ENCODE measurements around the gene DHRS3. TPM values are rescaled to one million over a fixed set of nuclear protein-coding genes. Genes with fewer than 3 reads are reported as not detected.

Gene DHRS3
- total and polyA plus RNA-seq, 2 donors (not counting 3 experiments of a cell fraction or from before 2014, with no cell fraction given), result 54.3 to 75.2 TPM

DNA sequence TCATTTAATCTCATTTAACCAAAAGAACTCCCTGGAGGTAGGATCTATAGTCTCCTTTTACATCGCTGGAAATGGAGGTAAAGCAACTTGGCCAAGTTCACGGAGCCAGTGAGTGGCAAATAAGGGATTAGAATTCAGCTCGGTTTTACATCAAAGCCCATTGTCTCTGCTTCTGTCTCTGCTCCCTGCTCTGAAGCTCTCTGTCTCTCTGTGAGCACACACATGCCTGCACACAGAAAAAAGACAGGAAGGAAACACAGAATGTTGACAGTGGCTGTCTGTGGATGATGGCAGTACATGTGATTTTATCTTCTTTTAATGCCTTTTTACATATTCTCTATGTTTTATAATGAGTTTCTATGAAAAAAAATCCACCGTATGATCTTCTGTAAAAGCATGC, 8.9 kb upstream of the DHRS3 start:
- H3K9me3 ChIP-seq (replicated peaks; ENCODE audit: control insufficient read depth, insufficient read depth, low read length), result no peaks in the 10 kb centered on the region
- H4K20me1 ChIP-seq (replicated peaks; ENCODE audit: control insufficient read depth, extremely low read depth, insufficient read depth, low read length), result no peaks in the 10 kb centered on the region
- H3K4me3 ChIP-seq (replicated peaks in 1 of 3; ENCODE audit: insufficient read depth in 1 of 3, low read depth in 1 of 3, low read length in 3 of 3), result no peak overlapping the region
- H2AFZ ChIP-seq (ENCODE audit: low read depth, low read length), result no peak overlapping the region
- no peaks in the 10 kb centered on the region for H3K36me3 ChIP-seq (ENCODE audit: control insufficient read depth in 2 of 2, extremely low read depth in 1 of 2, insufficient read depth in 2 of 2, low read length in 2 of 2)
- ChIA-PET CTCF (interaction anchor here (1.0 to 1.1 kb wide), 2 partner anchors 32 to 312 kb away, joined by 3 to 5 read pairs; no protein-coding TSS in a partner anchor), POLR2A (no interaction called here)
- peak; percentile 72 for FAIRE-seq
- H3K27ac ChIP-seq (ENCODE audit: insufficient read depth, low read depth, low read length), result no peak overlapping the region
- no peaks in the 10 kb centered on the region for H3K4me1 ChIP-seq (ENCODE audit: control insufficient read depth, extremely low read depth, insufficient read depth, low read length)
- TF ChIP-seq GATA2 (IDR thresholded peaks at IDR 0.05; ENCODE audit: insufficient read depth, insufficient read length, low read depth, low read length), result no peak
- no peak for TF ChIP-seq POLR2AphosphoS5 (IDR thresholded peaks at IDR 0.05; ENCODE audit: insufficient read depth, low read depth, low read length)
- no peak for TF ChIP-seq JUN (IDR thresholded peaks at IDR 0.05; ENCODE audit: borderline replicate concordance, insufficient read depth, insufficient read length, low read depth)
- no peak for TF ChIP-seq POLR2A (IDR thresholded peaks at IDR 0.05; ENCODE audit: low read depth, low read length)
- TF ChIP-seq, protein P1, sequence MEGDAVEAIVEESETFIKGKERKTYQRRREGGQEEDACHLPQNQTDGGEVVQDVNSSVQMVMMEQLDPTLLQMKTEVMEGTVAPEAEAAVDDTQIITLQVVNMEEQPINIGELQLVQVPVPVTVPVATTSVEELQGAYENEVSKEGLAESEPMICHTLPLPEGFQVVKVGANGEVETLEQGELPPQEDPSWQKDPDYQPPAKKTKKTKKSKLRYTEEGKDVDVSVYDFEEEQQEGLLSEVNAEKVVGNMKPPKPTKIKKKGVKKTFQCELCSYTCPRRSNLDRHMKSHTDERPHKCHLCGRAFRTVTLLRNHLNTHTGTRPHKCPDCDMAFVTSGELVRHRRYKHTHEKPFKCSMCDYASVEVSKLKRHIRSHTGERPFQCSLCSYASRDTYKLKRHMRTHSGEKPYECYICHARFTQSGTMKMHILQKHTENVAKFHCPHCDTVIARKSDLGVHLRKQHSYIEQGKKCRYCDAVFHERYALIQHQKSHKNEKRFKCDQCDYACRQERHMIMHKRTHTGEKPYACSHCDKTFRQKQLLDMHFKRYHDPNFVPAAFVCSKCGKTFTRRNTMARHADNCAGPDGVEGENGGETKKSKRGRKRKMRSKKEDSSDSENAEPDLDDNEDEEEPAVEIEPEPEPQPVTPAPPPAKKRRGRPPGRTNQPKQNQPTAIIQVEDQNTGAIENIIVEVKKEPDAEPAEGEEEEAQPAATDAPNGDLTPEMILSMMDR (IDR thresholded peaks at IDR 0.05; ENCODE audit: extremely low read depth in 1 of 2, insufficient read depth in 1 of 2, low read depth in 1 of 2, low read length in 2 of 2), result no peak
- TF ChIP-seq MYC (IDR thresholded peaks at IDR 0.05; ENCODE audit: low read depth, low read length), result no peak
- no peak for TF ChIP-seq FOS (IDR thresholded peaks at IDR 0.05; ENCODE audit: borderline replicate concordance, insufficient read depth, low read length)
- TF ChIP-seq, protein P2, sequence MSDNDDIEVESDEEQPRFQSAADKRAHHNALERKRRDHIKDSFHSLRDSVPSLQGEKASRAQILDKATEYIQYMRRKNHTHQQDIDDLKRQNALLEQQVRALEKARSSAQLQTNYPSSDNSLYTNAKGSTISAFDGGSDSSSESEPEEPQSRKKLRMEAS (IDR thresholded peaks at IDR 0.05; ENCODE audit: insufficient read depth, insufficient read length), result no peak
- no peak for TF ChIP-seq EZH2 (IDR thresholded peaks at IDR 0.05; ENCODE audit: borderline replicate concordance, low read depth, low read length, severe bottlenecking)
- peaks cover 0 to 2% of the 10 kb centered on the region in 2 experiments for H3K27me3 ChIP-seq (ENCODE audit: control insufficient read depth in 2 of 2, insufficient read depth in 2 of 2, low read length in 2 of 2)
- no peaks in the 10 kb centered on the region for H3K9me1 ChIP-seq (replicated peaks; ENCODE audit: control insufficient read depth, extremely low read depth, insufficient read depth, low read length)
- no peaks in the 10 kb centered on the region for H3K79me2 ChIP-seq (ENCODE audit: control insufficient read depth, insufficient read depth, low read length)
- dilution Hi-C loops (cut with MboI; ENCODE audit: extremely low pct_ligation_motif_present, low sequenced_read_pairs) (no loop called here), intact Hi-C loops (cut with micrococcal nuclease) (no loop called here)
- no peak for DNase-seq (ENCODE audit: low read depth, low spot score)
- no peak overlapping the region for H3K9ac ChIP-seq (replicated peaks; ENCODE audit: extremely low read depth, insufficient read depth, low read length)
- no TSS peak for BruUV-seq (replicated peaks)
- H3K4me2 ChIP-seq (ENCODE audit: insufficient read depth, low read length), result no peak overlapping the region
